ENCODE measurements around the gene GPR171. TPM values are rescaled to one million over a fixed set of nuclear protein-coding genes. Genes with fewer than 3 reads are reported as not detected.

GPR171 gene
- total and polyA plus RNA-seq, 2 of the 13 experiments (the other 11 are each of a cell fraction or from before 2014, with no cell fraction given): not detected

- no peak for TF ChIP-seq ZBED4 (CRISPR knock-in tag; IDR thresholded peaks at IDR 0.05; ENCODE audit: borderline replicate concordance)
- no peak for TF ChIP-seq ZKSCAN5 (CRISPR knock-in tag; IDR thresholded peaks at IDR 0.05)
- TF ChIP-seq NFKBIZ (CRISPR knock-in tag; IDR thresholded peaks at IDR 0.05): no peak
- peak; percentile 27; the same call in 1 of the 2 replicates for TF ChIP-seq ERF (CRISPR knock-in tag; IDR thresholded peaks at IDR 0.05)
- peak; percentile 93 for TF ChIP-seq TFAP4 (IDR thresholded peaks at IDR 0.05; ENCODE audit: borderline replicate concordance, low read depth)
- TF ChIP-seq ZIK1 (CRISPR knock-in tag; IDR thresholded peaks at IDR 0.05; ENCODE audit: borderline replicate concordance, low read depth): no peak
- no peak for TF ChIP-seq ZNF749 (CRISPR knock-in tag; IDR thresholded peaks at IDR 0.05; ENCODE audit: borderline replicate concordance)
- no peak for TF ChIP-seq ZNF143 (CRISPR knock-in tag; IDR thresholded peaks at IDR 0.05)
- 0 out of 2 replicates have a peak, but pooled peaks have one; percentile 35 for TF ChIP-seq PITX1 (CRISPR knock-in tag; IDR thresholded peaks at IDR 0.05)
- no peak for TF ChIP-seq SP140L (CRISPR knock-in tag; IDR thresholded peaks at IDR 0.05; ENCODE audit: borderline replicate concordance)
- TF ChIP-seq ZNF264 (CRISPR knock-in tag; IDR thresholded peaks at IDR 0.05): no peak
- no peak for TF ChIP-seq SIX1 (CRISPR knock-in tag; IDR thresholded peaks at IDR 0.05; ENCODE audit: borderline replicate concordance)
- TF ChIP-seq THAP9 (CRISPR knock-in tag; IDR thresholded peaks at IDR 0.05; ENCODE audit: borderline replicate concordance): no peak
- TF ChIP-seq RNF219 (CRISPR knock-in tag; IDR thresholded peaks at IDR 0.05): no peak
- TF ChIP-seq E2F1 (CRISPR knock-in tag; IDR thresholded peaks at IDR 0.05): no peak
- TF ChIP-seq ZNF292 (CRISPR knock-in tag; IDR thresholded peaks at IDR 0.05; ENCODE audit: borderline replicate concordance, low read depth): 0 out of 2 replicates have a peak, but pooled peaks have one; percentile 62
- TF ChIP-seq ZNF331 (CRISPR knock-in tag; IDR thresholded peaks at IDR 0.05): peak; percentile 31
- TF ChIP-seq JUNB (CRISPR knock-in tag; IDR thresholded peaks at IDR 0.05; ENCODE audit: borderline replicate concordance): no peak
Observed at GRCh38 chr3:151210676-151211381, 7.8 kb upstream of the GPR171 start (continued).

Measured in HepG2 (cell line).